Keratinocyte (primary cell): Measurements from ENCODE around the gene SAC3D1. TPM values are rescaled to one million over a fixed set of nuclear protein-coding genes. Genes with fewer than 3 reads are reported as not detected.

ENCODE experiments used
- DNase-seq: peaks from one replicate; pipeline ENCODE4 v3.0.0-alpha.2; 2011; ENCODE audit warnings: low read depth, missing footprints, low spot score
- FAIRE-seq: peaks from 2 replicates; lab custom pipeline; 2011; peaks lifted over from hg19 to GRCh38; lab: Jason Lieb, UNC
- H2AFZ ChIP-seq: 2 replicates; pipeline ENCODE4 v1.6.0; 2012; ENCODE audit warnings: low read length, control low read depth, inconsistent platforms; ENCODE audit not compliant: control insufficient read depth
- H3K27ac ChIP-seq: 2 replicates; pipeline ENCODE4 v1.5.1; 2011; ENCODE audit warnings: low read length; ENCODE audit not compliant: control insufficient read depth, insufficient read depth
- H3K27me3 ChIP-seq: 3 replicates; pipeline ENCODE4 v1.6.0; 2011; ENCODE audit warnings: low read length; ENCODE audit not compliant: control insufficient read depth, insufficient read depth; ENCODE audit errors: extremely low read depth
- H3K36me3 ChIP-seq, 2 experiments: 2 replicates in 1 of 2; 3 replicates in 1 of 2; pipeline ENCODE4 v1.5.1; 2011; ENCODE audit warnings: low read length in 2 of 2, mild to moderate bottlenecking in 1 of 2; ENCODE audit not compliant: control insufficient read depth in 2 of 2, insufficient read depth in 2 of 2; ENCODE audit errors: extremely low read depth in 1 of 2
- H3K4me1 ChIP-seq: 3 replicates; pipeline ENCODE4 v1.5.1; 2011; ENCODE audit warnings: low read length; ENCODE audit not compliant: control insufficient read depth, insufficient read depth; ENCODE audit errors: extremely low read depth
- H3K4me2 ChIP-seq: 3 replicates; pipeline ENCODE4 v1.6.0; 2011; ENCODE audit warnings: low read depth, low read length; ENCODE audit not compliant: control insufficient read depth, insufficient read depth; ENCODE audit errors: extremely low read depth
- H3K4me3 ChIP-seq, 3 experiments: fragments of 200-600 bp in 1 of 3; sonication (generic) in 1 of 3; 2 replicates in 2 of 3; 3 replicates in 1 of 3; pipeline ENCODE4 v1.5.1; 2011 to 2016; ENCODE audit warnings: low read length in 3 of 3, mild to moderate bottlenecking in 3 of 3, control low read depth in 2 of 3, inconsistent platforms in 1 of 3, low read depth in 1 of 3, mixed read lengths in 1 of 3, mixed run types in 1 of 3, moderate library complexity in 1 of 3; ENCODE audit not compliant: control insufficient read depth in 2 of 3, insufficient read depth in 2 of 3; ENCODE audit errors: extremely low read depth in 1 of 3
- H3K79me2 ChIP-seq: 2 replicates; pipeline ENCODE4 v1.6.0; 2012; ENCODE audit warnings: low read length; ENCODE audit not compliant: control insufficient read depth, insufficient read depth
- H3K9ac ChIP-seq: 3 replicates; pipeline ENCODE4 v1.6.0; 2011; ENCODE audit warnings: low read length; ENCODE audit not compliant: control insufficient read depth, insufficient read depth; ENCODE audit errors: extremely low read depth
- H3K9me1 ChIP-seq: 3 replicates; pipeline ENCODE4 v1.6.0; 2011; ENCODE audit warnings: low read length; ENCODE audit not compliant: control insufficient read depth, insufficient read depth; ENCODE audit errors: extremely low read depth
- H3K9me3 ChIP-seq: 2 replicates; pipeline ENCODE4 v1.5.1; 2012; ENCODE audit warnings: low read depth, low read length; ENCODE audit not compliant: control insufficient read depth
- H4K20me1 ChIP-seq: 3 replicates; pipeline ENCODE4 v1.6.0; 2011; ENCODE audit warnings: low read length; ENCODE audit not compliant: control insufficient read depth, insufficient read depth; ENCODE audit errors: extremely low read depth
- CTCF ChIP-seq, 3 experiments: IDR thresholded peaks in 1 of 3; conservative IDR thresholded peaks in 1 of 3; optimal IDR thresholded peaks in 1 of 3; 2 replicates in 2 of 3; 3 replicates in 1 of 3; pipeline versions ENCODE3 to v1.5.1; 2011; ENCODE audit warnings: low read length in 3 of 3, mild to moderate bottlenecking in 3 of 3, moderate library complexity in 2 of 3, control low read depth in 1 of 3, inconsistent platforms in 1 of 3; ENCODE audit not compliant: insufficient read depth in 2 of 3; ENCODE audit errors: extremely low read depth in 1 of 3
- EZH2 ChIP-seq: IDR thresholded peaks from one replicate; pipeline ENCODE4 v1.6.1; 2012; ENCODE audit warnings: inconsistent platforms, mild to moderate bottlenecking, low read length, moderate library complexity
- dilution Hi-C: fragments of 300-500 bp; cut with MboI; formaldehyde crosslinking; loops from one replicate; pipeline ENCODE4 v1.7.0; 2020; ENCODE audit warnings: low sequenced_read_pairs; ENCODE audit not compliant: extremely low pct_ligation_motif_present
- polyA plus RNA-seq, 5 experiments: library from polyadenylated mRNA; depleted of rRNA in 3 of 5; stranded (reverse) in 3 of 5; stranded (forward) in 1 of 5; unstranded in 1 of 5; fragments of >200 nt; gene quantifications; 1 replicate in 1 of 5; 2 replicates in 3 of 5; 3 replicates in 1 of 5; pipeline versions ENCODE4 v1.2.1 to v1.2.3, GENCODE V29; 2011 to 2012; ENCODE audit warnings: missing spikeins in 2 of 5, low read depth in 1 of 5, low replicate concordance in 1 of 5

Gene SAC3D1
- polyA plus RNA-seq, 1 donor (not counting 4 experiments of a cell fraction or from before 2014, with no cell fraction given) = 4.9 TPM

GRCh38 chr11:65027213-65028067 lies 13.6 kb upstream of the SAC3D1 start, which contains the start of gene SNX15:
Gene SNX15 (plus strand): TSS chr11:65027439. CDS start chr11:65027538, 99 bp downstream.
- peak; percentile 62 for DNase-seq
- peak within 1 kb of the TSS; percentile 67 for H3K27ac ChIP-seq
- H3K36me3 ChIP-seq = peaks cover 0 to 4% of the 10 kb centered on the region in 2 experiments
- H4K20me1 ChIP-seq = no peaks in the 10 kb centered on the region
- H3K9me1 ChIP-seq = no peaks in the 10 kb centered on the region
- dilution Hi-C loops = no loop called here
- H3K4me3 ChIP-seq = peak within 1 kb of the TSS; percentile 60 to 80 (median 80)
- no peak for FAIRE-seq
- no peaks in the 10 kb centered on the region for H3K9me3 ChIP-seq
- TF ChIP-seq CTCF (optimal IDR thresholded peaks at IDR 0.05 in 1 of 3, IDR thresholded peaks at IDR 0.05 in 1 of 3, conservative IDR thresholded peaks at IDR 0.05 in 1 of 3; ENCODE audit: extremely low read depth in 1 of 3, insufficient read depth in 2 of 3, low read length in 3 of 3) (peak; percentile 25 to 71 (median 35)), EZH2 (no peak)
- H2AFZ ChIP-seq = peak within 1 kb of the TSS; percentile 93
- H3K79me2 ChIP-seq = no peaks in the 10 kb centered on the region
- peak within 1 kb of the TSS; percentile 99 for H3K4me2 ChIP-seq
- H3K27me3 ChIP-seq = no peaks in the 10 kb centered on the region
- peaks cover 14% of the 10 kb centered on the region for H3K4me1 ChIP-seq
- peak within 1 kb of the TSS; percentile 78 for H3K9ac ChIP-seq

GRCh38 chr11:65032216-65032615 lies 8.8 kb upstream of the SAC3D1 start:
- no peak overlapping the region for H3K27ac ChIP-seq
- no peaks in the 10 kb centered on the region for H3K9me3 ChIP-seq
- FAIRE-seq (no peak), DNase-seq (no peak)
- H3K4me2 ChIP-seq = no peak overlapping the region
- H3K4me1 ChIP-seq = peaks cover 7% of the 10 kb centered on the region
- H3K9me1 ChIP-seq = no peaks in the 10 kb centered on the region
- no peaks in the 10 kb centered on the region for H3K79me2 ChIP-seq
- no peak overlapping the region for H3K4me3 ChIP-seq
- no peak overlapping the region for H3K9ac ChIP-seq
- no peak overlapping the region for H2AFZ ChIP-seq
- dilution Hi-C loops = no loop called here
- H4K20me1 ChIP-seq = no peaks in the 10 kb centered on the region
- peaks cover 4 to 15% of the 10 kb centered on the region in 2 experiments for H3K36me3 ChIP-seq
- no peaks in the 10 kb centered on the region for H3K27me3 ChIP-seq
- TF ChIP-seq CTCF (optimal IDR thresholded peaks at IDR 0.05 in 1 of 3, IDR thresholded peaks at IDR 0.05 in 1 of 3, conservative IDR thresholded peaks at IDR 0.05 in 1 of 3; ENCODE audit: extremely low read depth in 1 of 3, insufficient read depth in 2 of 3, low read length in 3 of 3) = no peak
- TF ChIP-seq EZH2 = no peak
